Measurements from ENCODE around the gene OGFR.

OGFR gene

GRCh38 chr20:62816031-62816883, 11.6 kb downstream of the OGFR start:
- DNase-seq = no peak

- DNase-seq = no peak
Measured at GRCh38 chr20:62816884-62817873, 12.5 kb downstream of the OGFR start, which contains the start of gene COL9A3. TSS of gene COL9A3 (plus strand) at chr20:62817050. CDS start at chr20:62817065, 15 bp downstream.

GRCh38 chr20:62817975-62818591, 13.4 kb downstream of the OGFR start:
- DNase-seq = no peak

GRCh38 chr20:62818592-62819493, 14.2 kb downstream of the OGFR start:
- DNase-seq = no peak

- DNase-seq = no peak
Measured at GRCh38 chr20:62819494-62820174, 15.0 kb downstream of the OGFR start.

- DNase-seq = no peak
Measured at GRCh38 chr20:62820208-62820961, 15.8 kb downstream of the OGFR start.

- DNase-seq = no peak
Measured at GRCh38 chr20:62820962-62821725, 16.5 kb downstream of the OGFR start.

- DNase-seq = no peak
Measured at GRCh38 chr20:62821726-62822210, 17.1 kb downstream of the OGFR start.

GRCh38 chr20:62822239-62822787, 17.7 kb downstream of the OGFR start:
- DNase-seq = no peak

GRCh38 chr20:62822788-62823651, 18.4 kb downstream of the OGFR start:
- DNase-seq = no peak

GRCh38 chr20:62823688-62824475, 19.2 kb downstream of the OGFR start:
- DNase-seq = no peak

GRCh38 chr20:62824476-62825332, 20.1 kb downstream of the OGFR start:
- DNase-seq = peak; percentile 81

GRCh38 chr20:62825333-62825985, 20.8 kb downstream of the OGFR start:
- no peak for DNase-seq

- DNase-seq = no peak
Measured at GRCh38 chr20:62825986-62826645, 21.5 kb downstream of the OGFR start.

- no peak for DNase-seq
Measured at GRCh38 chr20:62826646-62827310, 22.1 kb downstream of the OGFR start.

Measured in activated effector memory CD4-positive, alpha-beta T cell treated with anti-CD3 and anti-CD28 coated beads, Interleukin-2, amount 50 U/mL, for 16 hours (primary cell).